Measurements from ENCODE around the gene MTMR12. TPM values are rescaled to one million over a fixed set of nuclear protein-coding genes. Genes with fewer than 3 reads are reported as not detected.

MTMR12 gene
- total and polyA plus RNA-seq, 2 experiments from 2014 or later, result 5.5 to 13.4 TPM

DNA sequence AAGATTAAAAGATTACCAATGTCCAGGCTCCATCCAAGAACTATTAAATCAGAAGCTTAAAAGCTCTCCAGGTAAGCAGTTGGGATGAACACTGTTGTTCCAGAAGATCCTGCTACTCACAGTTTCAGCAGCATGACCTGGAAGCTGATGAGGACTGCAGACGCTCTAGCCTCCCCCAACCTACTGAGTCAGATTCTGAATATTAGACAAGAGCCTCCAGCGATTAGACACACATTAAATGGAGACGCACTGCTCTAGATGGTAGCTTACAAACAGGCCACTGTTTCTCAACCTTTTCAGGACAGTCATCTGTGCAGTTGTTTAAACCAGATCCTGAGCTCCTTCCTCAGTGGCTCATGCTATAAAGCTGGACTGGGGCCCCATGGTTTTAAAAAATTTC lies 54.3 kb downstream of the MTMR12 start:
- no peak overlapping the region for H3K27ac ChIP-seq
- no peak overlapping the region for H3K4me2 ChIP-seq (ENCODE audit: unreplicated experiment)
- no peak overlapping the region for H3K9ac ChIP-seq
- H3K9me2 ChIP-seq (ENCODE audit: insufficient read depth), result no peaks in the 10 kb centered on the region
- TF ChIP-seq EZH2phosphoT487 (IDR thresholded peaks at IDR 0.05; ENCODE audit: insufficient read depth, low read depth) (no peak), EZH2 (IDR thresholded peaks at IDR 0.05; ENCODE audit: insufficient read depth, poor library complexity, severe bottlenecking) (no peak)
- 98% methylated on average over 3 of the region's 3 CpGs for WGBS, 2 experiments (ENCODE audit: low coverage in 1 of 2, low lambda C conversion rate in 2 of 2, missing lambda C conversion rate in 2 of 2)
- in situ Hi-C loops (cut with MboI), result no loop called here
- no peaks in the 10 kb centered on the region for H3K27me3 ChIP-seq (replicated peaks; ENCODE audit: insufficient read depth)
- H3F3A ChIP-seq (ENCODE audit: insufficient read depth), result peaks cover 9% of the 10 kb centered on the region; the same call in 1 of the 2 replicates
- H3K9me3 ChIP-seq (ENCODE audit: low read depth), result no peaks in the 10 kb centered on the region
- no peaks in the 10 kb centered on the region for H4K20me1 ChIP-seq (ENCODE audit: insufficient read depth)
- peaks cover 7% of the 10 kb centered on the region; the same call in 1 of the 2 replicates for H3K36me3 ChIP-seq (ENCODE audit: low read depth)
- no peak for DNase-seq
- no peak overlapping the region for H2AFZ ChIP-seq
- no peak overlapping the region for H3K4me3 ChIP-seq
- no peaks in the 10 kb centered on the region for H3K79me2 ChIP-seq (ENCODE audit: insufficient read depth)
- H3K4me1 ChIP-seq (ENCODE audit: insufficient read depth), result peaks cover 16% of the 10 kb centered on the region

DNA sequence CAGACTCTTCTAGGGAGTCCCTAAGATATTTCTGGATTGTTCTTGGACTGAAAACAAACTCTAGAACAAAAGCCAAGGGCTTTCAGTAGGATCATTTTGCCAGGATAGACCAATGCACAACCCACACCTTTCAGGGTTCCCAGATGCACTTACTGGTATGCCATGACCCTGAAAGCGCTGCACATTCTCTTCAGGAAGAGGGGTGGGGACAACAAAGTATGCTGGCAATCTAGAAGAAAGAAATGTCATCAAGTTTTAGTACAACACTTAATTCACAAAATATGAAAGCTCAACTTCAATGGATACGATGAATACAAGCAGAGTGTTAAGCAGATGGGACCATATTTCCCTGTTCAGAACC lies 57.2 kb downstream of the MTMR12 start:
- 26 to 40% methylated on average over 2 of the region's 2 CpGs for WGBS, 2 experiments (ENCODE audit: low coverage in 1 of 2, low lambda C conversion rate in 2 of 2, missing lambda C conversion rate in 2 of 2)
- in situ Hi-C loops (cut with MboI), result no loop called here

DNA sequence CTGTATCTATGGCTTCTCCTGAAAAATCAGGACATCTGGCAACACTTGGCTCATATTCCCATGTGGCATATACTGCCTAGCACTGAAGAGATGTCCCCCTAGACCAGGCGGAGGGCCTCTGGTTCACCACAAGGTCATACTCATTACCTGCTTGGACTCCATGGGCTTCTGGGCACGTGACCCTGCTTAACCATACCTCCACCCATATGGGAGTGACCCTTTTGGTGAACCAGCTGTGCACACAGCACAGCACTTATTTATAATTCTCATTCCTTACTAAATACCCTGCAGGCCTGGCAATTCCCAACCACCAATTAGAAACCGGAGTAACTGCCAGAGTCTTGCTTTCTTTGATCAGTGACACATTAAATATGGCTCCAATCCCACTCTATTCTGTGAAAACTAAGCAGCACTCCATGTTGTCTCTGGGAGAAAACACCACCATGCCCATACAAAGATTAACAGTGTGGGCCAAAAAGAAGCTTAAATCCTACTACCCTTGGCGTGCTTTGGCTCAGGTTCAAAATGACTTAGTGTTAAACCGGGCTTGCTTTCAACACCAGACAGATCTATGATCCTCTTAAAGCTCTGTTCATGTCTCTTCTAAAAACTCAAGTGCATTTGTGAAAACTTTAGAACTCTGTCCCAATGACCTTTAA lies 57.7 kb downstream of the MTMR12 start:
- peaks cover 9% of the 10 kb centered on the region; the same call in 1 of the 2 replicates for H3F3A ChIP-seq (ENCODE audit: insufficient read depth)
- peak; percentile 78 for DNase-seq
- peak overlapping the region; percentile 8 for H3K27ac ChIP-seq
- no peaks in the 10 kb centered on the region; the same call in 1 of the 2 replicates for H3K36me3 ChIP-seq (ENCODE audit: low read depth)
- H3K9me2 ChIP-seq (ENCODE audit: insufficient read depth), result no peaks in the 10 kb centered on the region
- no peak overlapping the region for H3K4me3 ChIP-seq
- no peaks in the 10 kb centered on the region for H3K79me2 ChIP-seq (ENCODE audit: insufficient read depth)
- no peak overlapping the region for H2AFZ ChIP-seq
- TF ChIP-seq EZH2 (IDR thresholded peaks at IDR 0.05; ENCODE audit: insufficient read depth, poor library complexity, severe bottlenecking), result no peak
- TF ChIP-seq EZH2phosphoT487 (IDR thresholded peaks at IDR 0.05; ENCODE audit: insufficient read depth, low read depth), result no peak
- H3K27me3 ChIP-seq (replicated peaks; ENCODE audit: insufficient read depth), result no peaks in the 10 kb centered on the region
- no peak overlapping the region for H3K4me2 ChIP-seq (ENCODE audit: unreplicated experiment)
- in situ Hi-C loops (cut with MboI), result no loop called here
- WGBS, 2 experiments (ENCODE audit: low coverage in 1 of 2, low lambda C conversion rate in 2 of 2, missing lambda C conversion rate in 2 of 2), result 29 to 32% methylated on average over 5 of the region's 5 CpGs
- H3K4me1 ChIP-seq (ENCODE audit: insufficient read depth), result peaks cover 16% of the 10 kb centered on the region
- no peaks in the 10 kb centered on the region for H4K20me1 ChIP-seq (ENCODE audit: insufficient read depth)
- H3K9me3 ChIP-seq (ENCODE audit: low read depth), result no peaks in the 10 kb centered on the region
- no peak overlapping the region for H3K9ac ChIP-seq

More for the DNA sequence above, 57.2 kb downstream of the MTMR12 start:
- Histone ChIP-seq H3K9me3 (ENCODE audit: low read depth) (no peaks in the 10 kb centered on the region), H3K4me2 (ENCODE audit: unreplicated experiment) (no peak overlapping the region), H4K20me1 (ENCODE audit: insufficient read depth) (no peaks in the 10 kb centered on the region), H3K27me3 (replicated peaks; ENCODE audit: insufficient read depth) (no peaks in the 10 kb centered on the region), H3K4me3 (no peak overlapping the region), H3K79me2 (ENCODE audit: insufficient read depth) (no peaks in the 10 kb centered on the region), H3K9me2 (ENCODE audit: insufficient read depth) (no peaks in the 10 kb centered on the region), H3F3A (ENCODE audit: insufficient read depth) (peaks cover 9% of the 10 kb centered on the region; the same call in 1 of the 2 replicates), H3K4me1 (ENCODE audit: insufficient read depth) (peaks cover 16% of the 10 kb centered on the region), H3K27ac (peak overlapping the region; percentile 8), H3K36me3 (ENCODE audit: low read depth) (no peaks in the 10 kb centered on the region; the same call in 1 of the 2 replicates), H3K9ac (no peak overlapping the region), H2AFZ (no peak overlapping the region)
- TF ChIP-seq EZH2 (IDR thresholded peaks at IDR 0.05; ENCODE audit: insufficient read depth, poor library complexity, severe bottlenecking), result no peak
- TF ChIP-seq EZH2phosphoT487 (IDR thresholded peaks at IDR 0.05; ENCODE audit: insufficient read depth, low read depth), result no peak
- no peak for DNase-seq

DNA sequence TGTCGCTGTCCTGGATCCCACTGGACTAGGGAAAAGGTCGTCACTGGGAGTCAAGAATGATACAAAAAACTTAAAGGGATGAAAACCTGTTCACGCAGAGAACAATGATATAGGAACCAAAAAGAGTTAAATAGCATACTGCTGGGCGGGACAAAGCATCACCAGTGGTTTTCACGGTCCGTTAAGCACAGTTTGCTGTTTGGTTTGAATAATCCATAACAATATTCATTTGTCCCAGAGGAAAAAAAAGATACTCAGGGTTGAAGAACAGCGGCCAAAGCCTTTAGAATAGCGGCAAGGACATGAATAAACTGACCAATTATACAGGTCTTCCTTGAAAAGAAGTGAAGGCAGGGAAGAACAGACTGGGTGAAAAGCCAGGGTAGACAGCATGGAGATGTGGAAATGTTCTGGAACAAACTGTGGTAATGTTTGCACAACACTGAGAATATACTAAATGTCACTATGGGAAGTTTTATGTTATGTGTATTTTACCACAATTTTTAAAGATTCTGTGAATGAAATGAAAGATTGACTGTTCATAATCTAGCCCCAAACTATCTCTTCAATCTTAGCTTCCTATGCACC lies 60.8 kb downstream of the MTMR12 start:
- H3K4me2 ChIP-seq (ENCODE audit: unreplicated experiment), result no peak overlapping the region
- H3K9me3 ChIP-seq (ENCODE audit: low read depth), result no peaks in the 10 kb centered on the region
- peaks cover 16% of the 10 kb centered on the region for H3K4me1 ChIP-seq (ENCODE audit: insufficient read depth)
- H3K79me2 ChIP-seq (ENCODE audit: insufficient read depth), result no peaks in the 10 kb centered on the region
- TF ChIP-seq EZH2 (IDR thresholded peaks at IDR 0.05; ENCODE audit: insufficient read depth, poor library complexity, severe bottlenecking), result no peak
- no peak for TF ChIP-seq EZH2phosphoT487 (IDR thresholded peaks at IDR 0.05; ENCODE audit: insufficient read depth, low read depth)
- peaks cover 9% of the 10 kb centered on the region; the same call in 1 of the 2 replicates for H3F3A ChIP-seq (ENCODE audit: insufficient read depth)
- no peak overlapping the region for H3K9ac ChIP-seq
- no peaks in the 10 kb centered on the region for H4K20me1 ChIP-seq (ENCODE audit: insufficient read depth)
- WGBS, 2 experiments (ENCODE audit: low coverage in 1 of 2, low lambda C conversion rate in 2 of 2, missing lambda C conversion rate in 2 of 2), result 95% methylated on average over 8 of the region's 8 CpGs
- peaks cover 11% of the 10 kb centered on the region; the same call in 1 of the 2 replicates for H3K36me3 ChIP-seq (ENCODE audit: low read depth)
- no peaks in the 10 kb centered on the region for H3K9me2 ChIP-seq (ENCODE audit: insufficient read depth)
- H3K4me3 ChIP-seq, result no peak overlapping the region
- no peak for DNase-seq
- in situ Hi-C loops (cut with MboI), result no loop called here
- no peak overlapping the region for H2AFZ ChIP-seq
- no peak overlapping the region for H3K27ac ChIP-seq
- H3K27me3 ChIP-seq (replicated peaks; ENCODE audit: insufficient read depth), result no peaks in the 10 kb centered on the region

Measured in GM23248 (cell line).